H1 (cell line): Measurements from ENCODE around the gene CSNK1A1.

Experiments
- CTCF ChIP-seq, 3 experiments: IDR thresholded peaks; 1 replicate in 2 of 3; 2 replicates in 1 of 3; pipeline versions ENCODE4 v1.5.1 to v1.6.1; 2011; ENCODE audit warnings: low read length in 3 of 3, mild to moderate bottlenecking in 3 of 3, inconsistent platforms in 2 of 3, low read depth in 1 of 3, moderate library complexity in 1 of 3; ENCODE audit not compliant: insufficient read depth in 1 of 3; ENCODE audit errors: control extremely low read depth in 1 of 3
- POLR2A ChIP-seq, 2 experiments: IDR thresholded peaks; 1 replicate in 1 of 2; 2 replicates in 1 of 2; pipeline ENCODE4 v1.6.1; 2011; ENCODE audit warnings: low read depth in 2 of 2, low read length in 2 of 2, mild to moderate bottlenecking in 2 of 2; ENCODE audit errors: control extremely low read depth in 1 of 2

- no peak for TF ChIP-seq POLR2A (IDR thresholded peaks at IDR 0.05; ENCODE audit: control extremely low read depth in 1 of 2, low read depth in 2 of 2, low read length in 2 of 2)
- TF ChIP-seq CTCF (IDR thresholded peaks at IDR 0.05; ENCODE audit: control extremely low read depth in 1 of 3, insufficient read depth in 1 of 3, low read depth in 1 of 3, low read length in 3 of 3), result peak; percentile 4 to 45 (median 27); a peak in 3 of 4 replicates
These were observed 47.7 kb upstream of the CSNK1A1 start for GRCh38 chr5:149598966-149599365.
